Mesothelial cell of epicardium (in vitro differentiated cells): ENCODE results near the gene COL1A1. TPM values are rescaled to one million over a fixed set of nuclear protein-coding genes. Genes with fewer than 3 reads are reported as not detected.

ENCODE experiments used
- DNase-seq, 2 experiments: peaks; one replicate each; pipeline ENCODE4 v3.0.0; 2021; ENCODE audit warnings: low spot score in 2 of 2; ENCODE audit not compliant: unreplicated experiment in 2 of 2
- H3K27ac Mint-ChIP-seq: 2 replicates; pipeline ENCODE4 v1.8.0; 2021; ENCODE audit warnings: mixed read lengths
- H3K27me3 Mint-ChIP-seq: 2 replicates; pipeline ENCODE4 v1.8.0; 2021; ENCODE audit warnings: low read depth, mixed read lengths
- H3K36me3 Mint-ChIP-seq: 2 replicates; pipeline ENCODE4 v1.8.0; 2021; ENCODE audit warnings: mixed read lengths
- H3K4me1 Mint-ChIP-seq: 2 replicates; pipeline ENCODE4 v1.8.0; 2021; ENCODE audit warnings: mixed read lengths
- H3K4me3 Mint-ChIP-seq: 2 replicates; pipeline ENCODE4 v1.8.0; 2021; ENCODE audit warnings: mild to moderate bottlenecking, moderate library complexity, mixed read lengths
- H3K9me3 Mint-ChIP-seq: 2 replicates; pipeline ENCODE4 v1.8.0; 2021; ENCODE audit warnings: mixed read lengths
- CTCF ChIP-seq: fragments of 200-600 bp; sonication (generic); IDR thresholded peaks from one replicate; pipeline ENCODE4 v1.5.0; 2021; ENCODE audit warnings: antibody characterized with exemption; ENCODE audit not compliant: unreplicated experiment
- total RNA-seq: library from RNA; stranded (reverse); gene quantifications from 3 replicates; pipeline ENCODE4 v1.2.1, GENCODE V29; 2021

Gene COL1A1
- total RNA-seq, 1 donor from 2014 or later: 3,972 TPM

GRCh38 chr17:50206604-50207293 is 5.3 kb upstream of the COL1A1 start:
- Mint-ChIP-seq H3K27me3 (peaks cover 7% of the 10 kb centered on the region), H3K4me1 (peaks cover 92% of the 10 kb centered on the region), H3K27ac (peak overlapping the region; percentile 99), H3K9me3 (no peaks in the 10 kb centered on the region), H3K4me3 (peak overlapping the region; percentile 38), H3K36me3 (no peaks in the 10 kb centered on the region)
- DNase-seq: peak in 1 of 2 experiments; percentile 67
- TF ChIP-seq CTCF: no peak

GRCh38 chr17:50205963-50206505 is 4.6 kb upstream of the COL1A1 start:
- no peak for DNase-seq
- H3K27ac Mint-ChIP-seq: peak overlapping the region; percentile 95
- no peak for TF ChIP-seq CTCF
- H3K4me1 Mint-ChIP-seq: peaks cover 89% of the 10 kb centered on the region
- peaks cover 12% of the 10 kb centered on the region for H3K27me3 Mint-ChIP-seq
- H3K36me3 Mint-ChIP-seq: no peaks in the 10 kb centered on the region
- H3K9me3 Mint-ChIP-seq: no peaks in the 10 kb centered on the region
- H3K4me3 Mint-ChIP-seq: peak overlapping the region; percentile 30

- H3K9me3 Mint-ChIP-seq: no peaks in the 10 kb centered on the region
- no peak for TF ChIP-seq CTCF
- peaks cover 86% of the 10 kb centered on the region for H3K4me1 Mint-ChIP-seq
- no peaks in the 10 kb centered on the region for H3K36me3 Mint-ChIP-seq
- H3K4me3 Mint-ChIP-seq: peak overlapping the region; percentile 30
- peak overlapping the region; percentile 95 for H3K27ac Mint-ChIP-seq
- no peak for DNase-seq
- H3K27me3 Mint-ChIP-seq: peaks cover 16% of the 10 kb centered on the region
Observed at GRCh38 chr17:50205111-50205962, 3.9 kb upstream of the COL1A1 start.

GRCh38 chr17:50204431-50204830 is 3.0 kb upstream of the COL1A1 start:
- H3K4me1 Mint-ChIP-seq: peaks cover 80% of the 10 kb centered on the region
- DNase-seq: no peak
- H3K9me3 Mint-ChIP-seq: no peaks in the 10 kb centered on the region
- no peak for TF ChIP-seq CTCF
- peaks cover 16% of the 10 kb centered on the region for H3K27me3 Mint-ChIP-seq
- H3K4me3 Mint-ChIP-seq: no peak overlapping the region
- H3K27ac Mint-ChIP-seq: peak overlapping the region; percentile 82
- H3K36me3 Mint-ChIP-seq: no peaks in the 10 kb centered on the region

- Mint-ChIP-seq H3K9me3 (no peaks in the 10 kb centered on the region), H3K27me3 (peaks cover 16% of the 10 kb centered on the region), H3K4me3 (no peak overlapping the region), H3K27ac (peak overlapping the region; percentile 82), H3K36me3 (no peaks in the 10 kb centered on the region), H3K4me1 (peaks cover 76% of the 10 kb centered on the region)
- DNase-seq: no peak
- no peak for TF ChIP-seq CTCF
Observed at GRCh38 chr17:50203604-50204345, 2.3 kb upstream of the COL1A1 start.
